HT1080 (cell line): Measurements from ENCODE around the gene SPTAN1. TPM values are rescaled to one million over a fixed set of nuclear protein-coding genes. Genes with fewer than 3 reads are reported as not detected.
A peak's percentile ranks its signal among the peaks of the same experiment; 100 is the strongest.

ENCODE experiments used
- DNase-seq: peaks from one replicate; pipeline ENCODE4 v3.0.0-alpha.2; 2015; ENCODE audit warnings: low read depth
- total RNA-seq: library from RNA; depleted of rRNA; stranded (reverse); fragments of >200 nt; shearing (Covaris generic); gene quantifications from 2 replicates; pipeline ENCODE4 v1.2.3, GENCODE V29; 2014

SPTAN1 gene
- total RNA-seq, 1 experiment from 2014 or later = 177 TPM

DNA sequence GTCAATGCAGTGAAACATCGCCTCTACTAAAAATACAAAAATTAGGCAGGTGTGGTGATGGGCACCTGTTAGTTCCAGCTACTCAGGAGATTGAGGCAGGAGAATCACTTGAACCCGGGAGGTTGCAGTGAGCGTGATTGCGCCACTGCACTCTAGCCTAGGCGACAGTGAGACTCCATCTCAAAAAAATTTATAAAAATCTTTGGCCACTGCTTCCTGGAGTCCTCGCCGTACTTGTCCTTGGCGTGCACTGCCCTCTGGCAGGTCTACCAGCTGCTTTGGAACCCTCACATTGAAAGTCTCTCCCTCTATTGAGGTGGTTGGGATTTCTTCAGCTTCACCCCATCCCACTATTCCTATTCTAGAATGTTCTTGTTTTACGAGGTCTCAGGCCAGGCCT is 79.2 kb downstream of the SPTAN1 start:
- DNase-seq = no peak

DNA sequence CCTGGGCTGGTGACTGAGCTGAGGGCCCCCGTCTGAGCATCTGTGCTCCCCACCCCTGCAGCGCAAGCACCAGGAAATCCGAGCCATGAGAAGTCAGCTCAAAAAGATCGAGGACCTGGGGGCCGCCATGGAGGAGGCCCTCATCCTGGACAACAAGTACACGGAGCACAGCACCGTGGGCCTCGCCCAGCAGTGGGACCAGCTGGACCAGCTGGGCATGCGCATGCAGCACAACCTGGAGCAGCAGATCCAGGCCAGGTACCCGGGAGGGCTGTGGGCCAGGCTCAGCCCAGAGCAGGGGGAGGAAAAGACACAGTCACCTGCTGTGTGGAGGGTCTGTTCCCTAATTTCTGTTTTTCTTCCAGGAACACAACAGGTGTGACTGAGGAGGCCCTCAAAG is 79.7 kb downstream of the SPTAN1 start:
- DNase-seq = no peak

GRCh38 chr9:128632486-128632885 is 80.1 kb downstream of the SPTAN1 start:
- no peak for DNase-seq

GRCh38 chr9:128633057-128633456 is 80.7 kb downstream of the SPTAN1 start:
- DNase-seq = no peak

GRCh38 chr9:128633601-128634000 is 81.2 kb downstream of the SPTAN1 start:
- DNase-seq = no peak

- DNase-seq = no peak
These were observed 81.7 kb downstream of the SPTAN1 start for GRCh38 chr9:128634111-128634510.

DNA sequence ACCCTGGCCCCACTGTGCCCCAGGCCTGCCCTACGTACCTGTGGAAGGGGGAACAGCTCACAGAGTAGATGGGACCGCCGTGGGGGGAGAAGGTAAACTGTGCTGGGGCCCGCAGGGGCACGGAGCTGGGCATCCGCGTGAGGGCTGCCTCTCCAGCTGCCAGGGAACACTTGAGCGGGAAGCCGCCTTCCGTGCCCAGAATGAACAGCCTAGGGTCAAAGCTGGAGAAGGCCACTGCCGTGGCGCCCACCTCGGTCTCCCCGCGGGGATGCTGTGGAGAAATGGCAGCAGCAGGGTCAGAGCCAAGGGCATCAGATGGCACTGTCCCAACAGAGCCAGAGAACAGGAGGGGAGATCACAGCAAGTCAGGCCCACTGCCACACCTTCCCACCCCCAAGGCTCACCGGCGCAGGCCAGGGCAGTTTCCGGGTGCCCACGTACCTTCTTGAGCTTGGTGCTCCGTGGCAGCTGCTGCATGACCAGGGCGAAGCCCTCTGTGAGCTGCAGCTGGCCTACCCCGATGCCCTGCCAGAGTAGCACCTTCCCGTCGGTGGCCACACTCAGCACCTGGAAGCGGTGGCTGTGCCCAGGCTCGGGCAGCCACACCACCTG is 82.4 kb downstream of the SPTAN1 start:
- no peak for DNase-seq

GRCh38 chr9:128635266-128636023 is 83.1 kb downstream of the SPTAN1 start:
- DNase-seq = peak; percentile 97

- peak; percentile 50 for DNase-seq
These were observed 83.6 kb downstream of the SPTAN1 start for GRCh38 chr9:128636024-128636390.

DNA sequence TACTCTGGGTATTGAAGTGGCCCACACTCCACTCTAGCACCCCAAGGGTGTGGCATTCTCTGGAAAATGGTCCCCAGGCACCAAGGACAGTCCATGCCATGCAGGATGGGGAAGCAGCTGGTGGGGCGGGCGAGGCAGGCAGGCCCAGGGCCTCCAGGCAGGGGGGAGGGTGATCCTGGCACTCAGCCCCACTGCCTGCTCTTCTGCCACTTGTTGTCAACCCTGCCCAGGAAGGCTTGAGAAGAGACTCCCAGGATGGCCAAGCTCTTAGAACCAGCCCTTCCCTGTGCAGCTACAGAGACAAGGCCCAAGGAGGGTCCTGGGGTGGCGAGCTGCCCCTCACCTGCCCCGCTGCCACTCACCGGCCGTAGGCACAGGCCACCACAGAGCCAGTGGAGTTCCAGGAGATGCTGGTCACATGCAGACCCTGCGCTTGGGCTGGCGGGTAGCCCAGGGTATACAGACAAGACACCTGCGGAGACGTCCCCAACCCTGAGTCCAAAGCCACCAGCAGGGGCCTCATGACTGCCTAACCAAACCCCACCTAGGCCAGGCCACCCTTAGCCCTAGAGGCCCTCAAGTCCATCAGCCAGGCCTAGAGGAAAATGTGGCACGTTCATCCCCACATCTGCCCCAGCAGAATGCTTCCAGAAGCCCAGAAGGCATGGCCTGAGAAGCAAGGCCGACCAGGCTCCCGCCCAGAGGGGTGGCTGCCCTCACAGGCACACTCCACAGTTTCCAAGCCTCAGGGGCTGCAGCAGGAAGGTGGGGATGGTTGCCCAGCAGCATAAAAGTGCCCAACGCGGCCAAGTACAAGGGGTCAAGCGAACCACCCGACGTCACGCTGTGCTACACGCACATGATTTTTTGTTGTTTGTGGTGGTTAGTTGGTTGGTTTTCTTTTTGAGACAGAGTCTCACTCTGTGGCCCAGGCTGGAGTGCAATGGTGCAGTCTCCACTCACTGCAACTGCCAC is 84.5 kb downstream of the SPTAN1 start:
- no peak for DNase-seq

GRCh38 chr9:128637656-128638055 is 85.3 kb downstream of the SPTAN1 start:
- DNase-seq = peak; percentile 48

DNA sequence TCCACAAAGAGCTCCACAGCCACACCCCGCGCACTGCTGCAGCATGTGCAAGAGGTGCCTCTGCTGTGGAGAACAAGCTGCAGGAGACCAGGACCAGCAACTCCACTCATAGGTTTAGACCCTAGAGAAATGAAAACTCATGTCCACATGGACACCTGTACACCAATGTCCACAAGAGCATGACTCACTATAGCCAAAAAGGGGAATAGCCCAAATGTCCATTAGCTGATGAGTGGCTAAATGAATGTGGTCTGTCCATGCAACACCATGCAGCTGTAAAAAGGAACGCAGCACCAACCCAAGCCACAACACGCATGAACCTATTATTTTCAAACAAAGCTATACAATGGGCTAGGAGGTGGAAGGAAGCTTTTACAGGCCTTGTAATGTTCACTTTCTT is 86.2 kb downstream of the SPTAN1 start:
- DNase-seq = no peak

GRCh38 chr9:128640603-128641002 is 88.2 kb downstream of the SPTAN1 start:
- DNase-seq = no peak

GRCh38 chr9:128642675-128643245 is 90.4 kb downstream of the SPTAN1 start:
- no peak for DNase-seq

GRCh38 chr9:128643519-128644300 is 91.3 kb downstream of the SPTAN1 start:
- DNase-seq = no peak

DNA sequence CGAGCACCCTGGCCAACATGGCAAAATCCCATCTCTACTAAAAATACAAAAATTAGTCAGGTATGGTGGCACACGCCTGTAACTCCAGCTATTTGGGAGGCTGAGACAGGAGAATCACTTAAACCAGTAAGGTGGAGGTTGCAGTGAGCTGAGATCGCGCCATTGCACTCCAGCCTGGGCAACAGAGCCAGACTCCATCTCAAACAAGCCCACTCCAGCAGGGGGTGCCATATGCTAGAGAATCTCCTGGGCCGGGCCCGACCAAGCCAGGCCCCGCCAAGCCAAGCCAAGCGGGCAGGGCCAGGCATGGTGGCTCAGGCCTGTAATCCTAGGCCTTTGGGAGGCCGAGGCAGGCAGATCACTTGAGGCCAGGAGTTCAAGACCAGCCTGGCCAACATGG is 95.8 kb downstream of the SPTAN1 start:
- DNase-seq = peak; percentile 36

DNA sequence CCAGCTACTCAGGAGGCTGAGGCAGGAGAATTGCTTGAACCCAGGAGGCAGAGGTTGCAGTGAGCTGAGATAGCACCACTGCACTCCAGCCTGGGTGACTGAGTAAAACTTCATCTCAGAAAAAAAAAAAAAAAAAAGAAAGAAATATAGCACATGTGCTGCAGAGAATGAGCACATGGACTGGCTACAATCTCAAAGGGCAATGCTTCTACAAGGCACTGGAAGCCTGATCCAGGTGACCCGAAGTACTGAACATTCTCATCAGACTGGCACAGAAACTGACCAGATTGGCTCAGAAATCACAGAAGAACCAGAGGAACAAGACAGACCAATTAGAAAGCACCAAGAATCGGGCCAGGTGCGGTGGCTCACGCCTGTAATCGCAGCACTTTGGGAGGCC is 99.4 kb downstream of the SPTAN1 start:
- no peak for DNase-seq

GRCh38 chr9:128653908-128654307 is 101.5 kb downstream of the SPTAN1 start:
- no peak for DNase-seq

DNA sequence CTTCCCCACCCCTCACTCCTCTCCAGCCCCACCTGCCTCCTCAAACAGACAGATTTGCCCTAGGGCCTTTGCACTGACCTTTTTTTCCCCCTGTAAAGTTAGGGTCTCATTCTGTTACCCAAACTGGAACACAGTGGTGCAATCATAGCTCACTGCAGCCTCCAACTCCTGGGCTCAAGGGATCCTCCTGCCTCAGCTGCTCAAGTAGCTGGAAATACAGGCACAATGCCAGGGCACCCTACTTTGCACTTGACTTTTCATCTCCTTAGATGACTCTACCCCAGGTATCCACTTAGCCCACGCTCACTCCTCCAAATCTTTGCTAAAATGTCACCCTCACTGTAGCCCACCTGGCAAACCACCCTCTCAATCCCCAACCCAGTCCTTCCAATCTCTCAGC is 102.1 kb downstream of the SPTAN1 start:
- DNase-seq = no peak

DNA sequence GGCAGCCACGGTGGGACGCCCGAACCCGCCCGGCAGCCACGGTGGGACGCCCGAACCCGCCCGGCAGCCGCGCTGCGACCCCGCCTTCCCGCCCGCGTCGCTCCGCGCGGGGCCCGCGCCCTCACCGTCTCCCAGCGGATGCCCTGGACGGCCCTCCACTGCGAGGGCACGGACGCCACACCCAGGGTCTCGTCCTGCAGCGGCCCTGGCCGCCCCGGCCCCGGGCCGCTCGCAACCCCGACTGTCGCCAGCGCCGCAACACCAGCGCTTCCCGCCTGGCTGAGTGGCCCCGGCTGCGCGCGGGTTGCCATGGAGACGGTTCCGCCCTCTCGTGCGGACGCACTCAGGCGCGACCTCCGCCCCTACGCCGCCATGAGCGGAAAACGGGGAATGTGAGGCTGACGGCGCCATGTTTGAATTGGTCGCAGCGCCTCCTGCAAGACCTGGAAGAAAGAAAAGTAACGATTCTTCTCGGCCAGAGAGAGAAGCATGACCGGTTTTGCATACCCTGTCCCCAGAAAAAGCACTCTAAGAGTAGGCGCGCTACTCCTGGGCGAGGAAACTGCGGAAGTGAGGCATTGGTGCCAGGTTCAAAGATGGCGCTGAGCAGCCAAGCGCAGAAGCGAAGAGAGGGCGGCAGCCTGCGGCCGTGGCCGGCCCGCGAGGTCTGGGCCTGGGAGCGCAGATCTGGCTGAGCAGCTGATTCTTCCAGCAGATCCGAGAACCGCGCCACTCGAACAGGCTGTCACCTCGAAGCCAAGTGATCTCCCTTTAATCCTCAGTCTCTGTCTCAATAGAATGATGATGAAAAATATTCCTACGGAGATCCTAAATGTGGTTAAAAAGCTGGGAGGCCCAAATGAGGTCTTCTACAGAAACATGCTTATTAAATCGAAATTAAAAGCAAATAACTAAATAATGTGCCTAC is 104.3 kb downstream of the SPTAN1 start, which contains the start of gene DYNC2I2:
DYNC2I2 (minus strand) TSS at position 432 of the 928 bp plus-strand sequence; CDS start at position 311, 121 bp downstream.
- peak; percentile 90 for DNase-seq
